Testis (tissue), 2 donors: Measurements from ENCODE around the gene SP2.
A peak's percentile ranks its signal among the peaks of the same experiment; 100 is the strongest.

ENCODE experiments used
- POLR2A ChIP-seq: fragments of 450-650 bp; IDR thresholded peaks from one replicate; pipeline ENCODE4 v1.6.1; 2017; ENCODE audit warnings: antibody characterized with exemption, mild to moderate bottlenecking, moderate library complexity
- TF ChIP-seq, protein P1 (sequence below), 3 experiments: fragments of 450-650 bp in 2 of 3; fragments of 200-600 bp in 1 of 3; sonication (generic) in 1 of 3; IDR thresholded peaks; one replicate each; pipeline ENCODE4 v1.5.1; 2016 to 2019; ENCODE audit warnings: antibody characterized with exemption in 3 of 3, mild to moderate bottlenecking in 2 of 3, moderate library complexity in 1 of 3

DNA sequence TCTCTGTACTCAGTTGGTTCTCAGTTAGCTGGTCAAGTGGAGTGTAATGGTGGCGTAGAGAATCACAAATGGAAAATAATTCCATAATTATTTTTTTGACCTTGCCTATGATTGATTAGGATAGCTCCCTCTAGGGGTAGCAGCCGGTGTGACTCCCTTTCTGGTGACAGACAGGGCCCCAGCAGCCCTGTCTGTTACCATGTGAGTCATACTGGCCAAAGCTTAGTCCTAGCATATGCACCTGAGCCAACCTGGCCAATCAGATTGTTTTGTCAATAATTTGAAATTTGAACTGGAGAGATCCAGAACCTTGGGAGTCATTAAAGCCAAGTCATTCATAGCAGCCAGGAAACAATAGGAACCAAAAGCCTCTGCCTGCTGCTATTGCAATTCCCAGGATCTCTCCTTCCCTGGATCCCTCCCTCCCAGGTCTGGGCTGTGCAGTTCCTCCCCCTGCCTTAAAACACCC, 50.9 kb downstream of the SP2 start:
- TF ChIP-seq, protein P1, sequence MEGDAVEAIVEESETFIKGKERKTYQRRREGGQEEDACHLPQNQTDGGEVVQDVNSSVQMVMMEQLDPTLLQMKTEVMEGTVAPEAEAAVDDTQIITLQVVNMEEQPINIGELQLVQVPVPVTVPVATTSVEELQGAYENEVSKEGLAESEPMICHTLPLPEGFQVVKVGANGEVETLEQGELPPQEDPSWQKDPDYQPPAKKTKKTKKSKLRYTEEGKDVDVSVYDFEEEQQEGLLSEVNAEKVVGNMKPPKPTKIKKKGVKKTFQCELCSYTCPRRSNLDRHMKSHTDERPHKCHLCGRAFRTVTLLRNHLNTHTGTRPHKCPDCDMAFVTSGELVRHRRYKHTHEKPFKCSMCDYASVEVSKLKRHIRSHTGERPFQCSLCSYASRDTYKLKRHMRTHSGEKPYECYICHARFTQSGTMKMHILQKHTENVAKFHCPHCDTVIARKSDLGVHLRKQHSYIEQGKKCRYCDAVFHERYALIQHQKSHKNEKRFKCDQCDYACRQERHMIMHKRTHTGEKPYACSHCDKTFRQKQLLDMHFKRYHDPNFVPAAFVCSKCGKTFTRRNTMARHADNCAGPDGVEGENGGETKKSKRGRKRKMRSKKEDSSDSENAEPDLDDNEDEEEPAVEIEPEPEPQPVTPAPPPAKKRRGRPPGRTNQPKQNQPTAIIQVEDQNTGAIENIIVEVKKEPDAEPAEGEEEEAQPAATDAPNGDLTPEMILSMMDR (IDR thresholded peaks at IDR 0.05), result peak; percentile 48 to 73 (median 71)
- no peak for TF ChIP-seq POLR2A
